ENCODE data around the gene NDC1. TPM values are rescaled to one million over a fixed set of nuclear protein-coding genes. Genes with fewer than 3 reads are reported as not detected.

Gene NDC1
- total RNA-seq, 1 donor from 2014 or later, result 9.3 TPM

GRCh38 chr1:53771648-53772047 lies 66.4 kb downstream of the NDC1 start:
- intact Hi-C loops (cut with DNase I), result no loop called here
- Histone ChIP-seq H3K27ac (no peak overlapping the region), H3K27me3 (no peaks in the 10 kb centered on the region), H3K9me3 (no peaks in the 10 kb centered on the region), H3K4me1 (no peaks in the 10 kb centered on the region), H3K36me3 (peaks cover 0 to 17% of the 10 kb centered on the region in 2 donors), H3K4me3 (no peak overlapping the region)
- no peak for TF ChIP-seq CTCF (IDR thresholded peaks at IDR 0.05)
- no peak for DNase-seq (ENCODE audit: low spot score in 2 of 2)

GRCh38 chr1:53769780-53770179 lies 68.3 kb downstream of the NDC1 start:
- no peak overlapping the region for H3K4me3 ChIP-seq
- TF ChIP-seq CTCF (IDR thresholded peaks at IDR 0.05), result no peak
- H3K9me3 ChIP-seq, result no peaks in the 10 kb centered on the region
- no peak overlapping the region for H3K27ac ChIP-seq
- no peaks in the 10 kb centered on the region for H3K4me1 ChIP-seq
- no peak for DNase-seq (ENCODE audit: low spot score in 2 of 2)
- intact Hi-C loops (cut with DNase I), result no loop called here
- no peaks in the 10 kb centered on the region for H3K27me3 ChIP-seq
- H3K36me3 ChIP-seq, result peaks cover 0 to 17% of the 10 kb centered on the region in 2 donors

- H3K27ac ChIP-seq, result no peak overlapping the region
- intact Hi-C loops (cut with DNase I), result no loop called here
Measured at GRCh38 chr1:53769184-53769583, 68.9 kb downstream of the NDC1 start.

GRCh38 chr1:53766831-53767405 lies 71.2 kb downstream of the NDC1 start:
- no peak for DNase-seq (ENCODE audit: low spot score in 2 of 2)
- Histone ChIP-seq H3K4me3 (peak overlapping the region in 1 of 2 donors; percentile 15), H3K36me3 (peaks cover 0 to 17% of the 10 kb centered on the region in 2 donors), H3K27me3 (no peaks in the 10 kb centered on the region), H3K9me3 (no peaks in the 10 kb centered on the region), H3K27ac (no peak overlapping the region), H3K4me1 (no peaks in the 10 kb centered on the region)
- intact Hi-C loops (cut with DNase I), result no loop called here
- no peak for TF ChIP-seq CTCF (IDR thresholded peaks at IDR 0.05)

More at GRCh38 chr1:53769184-53769583, 68.9 kb downstream of the NDC1 start:
- Histone ChIP-seq H3K27me3 (no peaks in the 10 kb centered on the region), H3K4me1 (no peaks in the 10 kb centered on the region), H3K9me3 (no peaks in the 10 kb centered on the region), H3K36me3 (peaks cover 0 to 17% of the 10 kb centered on the region in 2 donors), H3K4me3 (no peak overlapping the region)
- TF ChIP-seq CTCF (IDR thresholded peaks at IDR 0.05), result no peak
- no peak for DNase-seq (ENCODE audit: low spot score in 2 of 2)

- H3K27ac ChIP-seq, result no peak overlapping the region
- no peaks in the 10 kb centered on the region for H3K9me3 ChIP-seq
- no peak for TF ChIP-seq CTCF (IDR thresholded peaks at IDR 0.05)
- no peaks in the 10 kb centered on the region for H3K4me1 ChIP-seq
- peaks cover 0 to 11% of the 10 kb centered on the region in 2 donors for H3K36me3 ChIP-seq
- H3K4me3 ChIP-seq, result no peak overlapping the region
- DNase-seq (ENCODE audit: low spot score in 2 of 2), result no peak
- intact Hi-C loops (cut with DNase I), result no loop called here
- no peaks in the 10 kb centered on the region for H3K27me3 ChIP-seq
Measured at GRCh38 chr1:53766194-53766742, 71.8 kb downstream of the NDC1 start.

Measured in ascending aorta (tissue), 2 donors.